CMK (cell line): ENCODE results near the gene VSIG10.
"Not testable (repeated sequence)": the region's sequence is repeated elsewhere in the genome, so short reads cannot be mapped to it uniquely, and the experiment has no call there.

Experiments used
- DNase-seq: peaks from one replicate; pipeline ENCODE4 v3.0.0-alpha.2; 2010; ENCODE audit warnings: low read depth

The VSIG10 gene

DNA sequence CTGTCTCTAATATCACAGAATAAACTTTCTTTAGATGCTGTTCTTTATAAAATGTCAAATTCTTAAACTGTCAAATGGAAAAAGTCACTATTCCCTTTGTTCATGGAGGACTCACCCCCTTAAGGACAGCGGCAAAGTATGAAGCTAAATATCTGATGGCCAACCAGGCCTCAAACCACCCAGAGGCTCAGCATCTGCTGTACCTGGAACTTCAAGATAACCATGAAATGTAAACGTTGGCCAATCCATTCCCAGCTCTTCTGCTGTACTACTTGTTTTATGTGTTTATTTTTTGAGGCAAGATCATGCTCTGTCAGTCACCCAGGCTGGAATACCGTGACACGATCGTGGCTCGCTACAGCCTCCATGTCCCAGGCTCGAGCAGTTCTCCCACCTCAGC lies 71.6 kb downstream of the VSIG10 start:
- DNase-seq, result no peak

DNA sequence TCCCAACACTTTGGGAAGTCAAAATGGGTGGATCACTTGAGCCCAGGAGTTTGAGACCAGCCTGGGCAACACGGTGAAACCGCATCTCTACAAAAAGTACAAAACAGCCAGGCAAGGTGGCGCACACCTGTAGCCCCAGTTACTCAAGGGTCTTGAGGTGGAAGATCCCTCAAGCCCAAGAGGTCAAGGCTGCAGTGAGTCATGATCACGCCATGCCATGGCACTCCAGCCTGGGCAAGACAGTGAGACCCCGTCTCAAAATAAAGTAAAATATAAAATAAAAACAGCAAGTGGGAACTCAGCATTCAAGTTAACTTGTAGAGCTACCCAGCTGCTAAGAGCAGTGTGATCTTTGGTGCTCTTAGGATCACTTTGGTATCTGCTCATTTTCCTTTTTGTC lies 74.6 kb downstream of the VSIG10 start:
- DNase-seq, result no peak

DNA sequence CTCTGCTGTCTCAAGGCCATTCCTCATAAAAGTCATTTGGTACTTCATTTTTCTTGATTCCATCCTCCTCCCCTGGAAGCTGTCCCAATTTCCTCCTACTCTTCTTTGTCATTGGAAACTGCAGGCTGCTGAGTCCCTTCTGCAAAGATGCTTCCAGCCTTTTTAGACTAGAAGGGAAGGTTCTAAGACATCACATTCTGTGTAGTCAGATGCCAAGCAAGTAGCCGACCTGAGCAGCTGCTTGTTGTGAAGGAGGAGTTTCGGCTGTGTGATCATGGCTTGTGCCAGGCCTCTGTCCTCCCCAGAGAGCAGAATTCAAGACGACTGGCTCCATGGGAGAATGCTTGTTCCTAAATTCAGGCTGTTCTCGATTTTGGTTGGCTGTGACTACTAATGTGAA lies 78.6 kb downstream of the VSIG10 start:
- DNase-seq, result no peak

DNA sequence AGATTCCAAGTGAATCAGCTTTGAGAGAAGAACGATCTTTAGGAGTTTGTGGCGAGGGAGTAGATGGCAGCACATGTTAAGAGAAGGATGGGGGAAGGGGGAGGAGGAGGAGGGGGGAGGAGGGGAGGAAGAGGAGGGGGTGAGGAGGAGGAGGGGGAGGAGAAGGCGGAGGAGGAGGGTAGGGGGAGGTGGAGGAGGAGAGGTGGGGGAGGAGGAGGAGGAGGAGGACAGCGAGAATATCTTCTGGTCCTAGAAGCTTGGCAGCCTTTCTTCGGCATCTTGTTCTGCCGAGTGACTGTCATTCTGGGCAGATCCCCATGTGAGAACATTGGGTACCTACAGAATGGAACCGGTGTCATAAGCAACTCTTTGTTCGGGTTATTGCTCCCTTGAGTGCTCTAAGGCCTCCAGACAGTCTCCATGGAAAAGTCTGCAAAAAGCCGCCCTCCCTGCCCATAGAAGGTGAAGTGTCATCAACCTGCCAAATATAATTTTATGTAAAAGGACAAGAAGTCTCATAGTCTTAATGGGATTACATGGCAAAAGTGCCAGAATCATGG lies 80.4 kb downstream of the VSIG10 start:
- DNase-seq, result no peak

DNA sequence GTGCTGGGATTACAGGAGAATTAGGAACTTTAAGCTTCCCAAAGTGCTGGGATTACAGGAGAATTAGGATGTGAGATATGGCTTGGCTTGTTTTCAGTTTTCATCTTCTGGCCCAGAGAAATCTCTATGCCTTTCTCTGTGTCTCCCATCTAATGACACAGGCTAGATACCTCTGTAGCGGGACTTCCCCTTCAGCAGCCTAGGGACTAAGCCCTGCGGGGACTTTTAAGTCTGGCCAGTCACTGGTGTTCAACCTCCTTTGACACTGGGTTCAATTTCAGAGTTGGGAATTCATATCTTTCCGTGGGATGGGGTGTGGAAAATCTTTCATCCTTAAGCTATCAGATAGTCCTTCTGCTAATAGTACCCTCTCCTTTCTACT lies 81.1 kb downstream of the VSIG10 start:
- no peak for DNase-seq

DNA sequence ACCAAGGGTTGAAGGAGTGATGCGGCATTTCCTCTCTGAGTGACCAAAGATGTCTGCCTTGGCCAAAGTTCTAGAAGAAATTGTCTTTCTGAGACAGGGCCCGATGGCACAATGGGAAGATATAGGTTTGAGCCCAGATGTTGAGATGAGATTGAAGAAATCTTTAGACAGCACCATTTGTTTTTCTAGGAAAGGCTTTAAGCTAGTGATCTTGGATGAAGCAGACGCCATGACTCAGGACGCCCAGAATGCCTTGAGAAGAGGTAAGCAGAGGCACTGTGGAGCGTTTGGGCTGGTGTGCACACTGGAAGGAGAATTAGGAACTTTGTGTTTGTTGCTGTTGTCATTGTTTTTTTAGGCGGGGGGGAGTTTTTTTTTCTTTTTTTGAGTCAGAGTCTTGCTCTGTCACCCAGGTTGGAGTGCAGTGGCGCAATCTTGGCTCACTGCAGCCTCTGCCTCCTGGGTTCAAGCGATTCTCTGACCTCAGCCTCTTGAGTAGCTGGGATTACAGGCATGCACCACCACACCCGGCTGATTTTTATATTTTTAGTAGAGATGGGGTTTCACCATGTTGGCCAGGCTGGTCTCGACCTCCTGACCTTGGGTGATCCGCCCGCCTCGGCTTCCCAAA lies 81.6 kb downstream of the VSIG10 start:
- DNase-seq, result not testable (repeated sequence)

DNA sequence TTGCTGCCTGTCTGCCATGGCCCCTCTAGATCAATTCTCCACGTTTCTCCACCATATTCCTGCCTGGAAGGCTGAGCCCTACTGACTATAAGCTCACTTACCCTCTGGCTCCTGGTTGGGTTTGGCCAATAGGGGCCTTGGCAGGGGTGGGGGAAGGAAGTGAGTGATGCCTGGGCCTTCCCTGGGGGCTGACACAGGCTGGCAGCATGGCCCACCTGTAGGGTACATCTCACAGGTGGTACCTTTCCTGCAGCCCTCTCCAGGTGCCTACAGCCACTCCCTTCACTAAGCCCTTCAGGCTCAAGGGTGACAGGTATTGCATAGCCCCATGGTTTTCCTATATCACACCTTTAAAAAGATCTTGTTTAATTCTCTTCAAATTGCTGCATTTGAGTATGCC lies 83.8 kb downstream of the VSIG10 start:
- no peak for DNase-seq

DNA sequence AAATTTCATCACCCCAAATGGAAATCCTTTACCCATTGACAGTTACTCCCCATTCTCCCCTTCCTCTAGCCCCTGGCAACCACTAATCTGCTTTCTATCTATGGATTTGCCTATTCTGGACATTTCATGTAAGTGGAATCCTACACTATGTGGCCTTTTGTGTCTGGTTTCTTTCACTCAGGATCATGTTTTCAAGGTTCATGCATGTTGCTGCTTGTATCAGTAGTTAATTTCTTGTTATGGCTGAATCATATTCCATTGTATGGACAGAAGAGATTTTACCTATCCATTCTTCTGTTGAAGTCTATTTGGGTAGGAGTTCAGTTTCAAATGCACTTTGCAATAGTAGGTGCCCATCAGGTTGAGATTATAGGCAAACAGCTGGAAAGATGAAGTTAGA lies 85.9 kb downstream of the VSIG10 start:
- DNase-seq, result no peak

DNA sequence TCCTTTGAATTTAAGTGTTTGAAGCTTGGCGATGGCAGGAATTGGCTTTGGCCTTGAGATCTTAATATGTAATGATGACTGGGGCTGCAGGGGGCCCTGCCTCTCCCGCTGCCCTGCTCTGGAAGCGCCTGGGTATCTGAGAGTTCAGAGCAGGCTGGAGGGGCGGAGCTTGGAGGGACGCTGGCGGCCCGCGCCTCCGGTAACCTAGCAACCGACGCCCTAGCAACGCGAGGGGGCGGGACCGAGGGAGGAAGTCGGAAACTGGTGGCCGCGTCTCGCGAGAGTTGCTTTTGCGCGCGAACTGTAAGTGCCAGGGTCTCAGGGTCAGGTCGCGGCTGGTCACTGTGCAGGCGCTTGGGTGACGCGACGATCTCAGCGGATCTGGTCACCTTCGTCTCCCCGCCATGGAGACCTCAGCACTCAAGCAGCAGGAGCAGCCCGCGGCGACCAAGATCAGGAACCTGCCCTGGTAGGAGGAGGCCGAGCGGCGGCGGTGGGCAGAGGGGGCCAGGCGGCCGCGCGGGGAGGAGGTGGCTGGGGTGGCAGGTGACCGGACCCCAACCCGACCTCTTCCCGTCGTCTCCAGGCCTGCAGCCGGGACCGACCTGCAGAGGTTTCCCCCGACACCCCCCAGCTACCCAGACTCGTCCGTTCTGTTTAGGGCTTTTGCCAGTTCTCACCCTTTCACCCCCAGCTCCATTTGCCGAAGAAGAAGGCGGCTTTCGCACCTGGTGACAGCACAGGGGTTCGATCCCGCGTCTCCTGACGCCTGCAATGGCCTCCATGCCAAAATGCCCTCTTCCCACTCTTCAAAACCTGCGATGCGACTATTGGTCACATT lies 87.2 kb downstream of the VSIG10 start, which contains the start of gene RFC5:
TSS of gene RFC5 (plus strand) at position 280 of the 841 bp plus-strand sequence. CDS start at position 405, 125 bp downstream.
- peak; percentile 96 for DNase-seq

DNA sequence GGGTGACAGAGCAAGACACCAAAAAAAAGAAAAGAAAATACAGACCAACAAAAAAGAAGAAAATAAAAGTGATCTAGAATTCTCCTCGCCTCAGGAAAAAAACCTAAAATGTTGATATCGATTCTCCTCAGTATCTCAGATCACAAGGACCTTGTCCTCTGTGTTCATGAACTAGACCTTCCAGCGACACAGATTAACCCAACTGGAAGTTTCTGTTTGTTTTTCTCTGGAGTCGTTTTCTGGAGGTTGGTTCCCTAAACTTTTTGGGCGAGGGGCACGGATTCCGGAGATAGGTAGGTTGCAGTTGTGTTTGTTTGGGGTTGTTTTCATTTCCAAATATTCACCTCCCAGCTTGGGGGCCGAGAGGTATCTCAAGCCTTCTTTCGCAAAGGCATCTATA lies 87.9 kb downstream of the VSIG10 start:
- no peak for DNase-seq

DNA sequence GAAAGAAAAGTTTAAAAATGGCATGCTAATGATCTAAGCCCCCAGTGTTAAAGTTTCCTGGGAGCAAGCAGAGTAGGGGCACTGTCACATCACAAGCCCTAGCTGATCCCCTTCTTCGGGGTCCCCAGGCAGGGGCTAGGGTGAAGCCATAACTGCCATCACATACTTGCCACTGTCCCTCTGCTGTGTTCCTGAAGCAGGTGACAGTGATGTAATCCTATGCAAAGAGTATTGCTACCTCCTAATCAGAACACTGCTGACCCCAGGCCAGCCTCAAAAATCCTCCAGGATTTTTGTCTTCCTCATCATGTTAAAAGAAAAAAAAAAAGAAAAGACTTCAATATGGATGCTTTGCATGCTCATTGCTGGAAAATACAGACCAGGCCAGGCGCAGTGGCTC lies 88.5 kb downstream of the VSIG10 start:
- no peak for DNase-seq
